ENCODE measurements around the gene ZBTB16. TPM values are rescaled to one million over a fixed set of nuclear protein-coding genes. Genes with fewer than 3 reads are reported as not detected.
A peak's percentile ranks its signal among the peaks of the same experiment; 100 is the strongest.

Gene ZBTB16
- total RNA-seq, 1 donor from 2014 or later: 171 TPM

DNA sequence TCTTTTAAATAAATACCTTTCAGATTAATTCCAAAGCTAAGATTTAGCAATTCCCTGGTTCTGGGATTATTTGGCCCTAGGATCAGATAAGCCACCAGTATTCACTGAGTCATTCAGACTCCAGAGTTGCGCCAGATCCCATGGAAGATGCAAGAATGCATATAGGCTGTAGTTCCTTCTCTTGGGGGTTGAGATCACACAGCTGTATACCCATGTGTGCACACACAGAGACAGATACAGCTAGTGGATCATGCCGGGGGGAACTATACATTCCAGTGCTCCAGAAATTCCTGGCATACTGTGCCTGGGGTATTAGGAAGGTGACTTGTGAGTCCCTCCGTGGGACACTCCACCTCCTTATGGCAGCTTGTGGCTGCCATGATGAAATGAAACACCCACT, 75.4 kb downstream of the ZBTB16 start:
- H3K36me3 ChIP-seq: peaks cover 11% of the 10 kb centered on the region
- intact Hi-C loops (cut with DNase I): no loop called here
- H3K4me1 ChIP-seq: peaks cover 98% of the 10 kb centered on the region
- no peak for DNase-seq
- TF ChIP-seq, protein P1, sequence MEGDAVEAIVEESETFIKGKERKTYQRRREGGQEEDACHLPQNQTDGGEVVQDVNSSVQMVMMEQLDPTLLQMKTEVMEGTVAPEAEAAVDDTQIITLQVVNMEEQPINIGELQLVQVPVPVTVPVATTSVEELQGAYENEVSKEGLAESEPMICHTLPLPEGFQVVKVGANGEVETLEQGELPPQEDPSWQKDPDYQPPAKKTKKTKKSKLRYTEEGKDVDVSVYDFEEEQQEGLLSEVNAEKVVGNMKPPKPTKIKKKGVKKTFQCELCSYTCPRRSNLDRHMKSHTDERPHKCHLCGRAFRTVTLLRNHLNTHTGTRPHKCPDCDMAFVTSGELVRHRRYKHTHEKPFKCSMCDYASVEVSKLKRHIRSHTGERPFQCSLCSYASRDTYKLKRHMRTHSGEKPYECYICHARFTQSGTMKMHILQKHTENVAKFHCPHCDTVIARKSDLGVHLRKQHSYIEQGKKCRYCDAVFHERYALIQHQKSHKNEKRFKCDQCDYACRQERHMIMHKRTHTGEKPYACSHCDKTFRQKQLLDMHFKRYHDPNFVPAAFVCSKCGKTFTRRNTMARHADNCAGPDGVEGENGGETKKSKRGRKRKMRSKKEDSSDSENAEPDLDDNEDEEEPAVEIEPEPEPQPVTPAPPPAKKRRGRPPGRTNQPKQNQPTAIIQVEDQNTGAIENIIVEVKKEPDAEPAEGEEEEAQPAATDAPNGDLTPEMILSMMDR (IDR thresholded peaks at IDR 0.05): no peak
- no peaks in the 10 kb centered on the region for H3K9me3 ChIP-seq
- H3K27ac ChIP-seq: peak overlapping the region; percentile 66
- H3K4me3 ChIP-seq: no peak overlapping the region
- ATAC-seq: peak; percentile 13 to 18
- no peaks in the 10 kb centered on the region for H3K27me3 ChIP-seq (ENCODE audit: low read depth)

DNA sequence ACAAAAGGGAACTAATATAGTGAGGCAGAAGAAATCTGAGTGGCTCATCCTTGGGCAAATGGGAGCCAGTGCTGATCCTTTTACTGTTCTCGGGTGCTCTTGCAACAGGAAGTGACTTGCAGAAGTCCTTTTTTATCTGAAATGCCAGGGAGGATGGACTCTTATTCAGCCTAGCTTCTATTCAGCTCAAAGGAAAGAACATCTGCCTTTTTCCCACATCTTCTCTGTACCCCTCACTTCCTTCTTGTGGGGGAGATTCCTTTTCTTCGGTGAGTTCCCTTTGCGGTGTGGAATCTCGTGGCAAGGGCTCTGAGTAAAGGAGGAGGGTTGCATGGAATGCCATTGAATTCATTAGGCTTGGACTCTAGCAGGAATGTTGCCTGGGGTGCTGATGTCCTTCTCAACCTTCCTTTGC, 76.2 kb downstream of the ZBTB16 start:
- intact Hi-C loops (cut with DNase I): no loop called here
- H3K4me1 ChIP-seq: peaks cover 98% of the 10 kb centered on the region

DNA sequence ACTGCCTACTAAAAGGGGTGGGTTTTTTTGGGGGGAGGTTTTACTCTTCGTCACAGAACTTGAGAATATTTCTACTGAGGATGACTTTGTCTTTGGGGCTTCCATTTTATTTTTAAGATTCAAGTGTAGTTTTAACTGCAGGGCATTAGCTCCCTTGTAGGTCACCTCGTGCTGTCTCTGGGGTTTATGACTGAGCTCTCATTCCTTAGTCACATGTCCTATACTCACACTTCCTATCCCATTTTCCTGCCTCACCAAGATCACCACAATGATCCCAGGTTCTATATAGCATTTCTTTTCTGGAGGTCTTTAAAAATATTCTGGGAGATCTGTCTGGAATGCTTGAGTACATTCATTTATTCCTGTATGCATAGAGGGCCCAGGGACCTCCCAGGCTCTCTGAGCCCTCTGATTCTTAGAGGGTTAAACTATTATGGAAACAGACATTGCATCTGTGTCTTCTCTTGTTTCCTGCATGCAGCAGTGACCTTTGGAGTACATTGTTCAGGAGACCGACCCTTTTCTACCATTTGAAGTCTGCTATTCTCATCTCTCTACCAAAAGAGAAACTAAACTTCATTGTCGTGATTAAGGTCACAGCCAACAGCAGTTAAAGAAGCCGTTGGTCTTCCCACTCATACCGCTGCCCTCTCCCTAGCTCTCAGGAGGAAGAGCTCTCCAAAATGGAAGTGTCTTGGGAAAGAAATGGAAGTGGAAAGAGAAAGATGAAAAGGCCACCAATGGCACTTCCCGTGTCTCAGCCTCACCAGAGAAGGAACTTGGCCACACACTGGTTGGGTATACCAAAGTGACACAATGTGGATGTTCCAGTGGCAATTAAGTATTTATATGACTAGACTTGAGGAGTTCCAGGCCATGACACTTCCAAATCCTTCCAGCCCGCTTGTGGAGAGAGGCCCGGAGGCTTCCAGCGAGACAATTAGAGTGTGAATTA, 77.5 kb downstream of the ZBTB16 start:
- Histone ChIP-seq H3K4me1 (peaks cover 98% of the 10 kb centered on the region), H3K27ac (peak overlapping the region; percentile 56), H3K36me3 (peaks cover 27% of the 10 kb centered on the region), H3K4me3 (no peak overlapping the region), H3K9me3 (no peaks in the 10 kb centered on the region), H3K27me3 (ENCODE audit: low read depth) (no peaks in the 10 kb centered on the region)
- ATAC-seq (no peak), DNase-seq (no peak)
- intact Hi-C loops (cut with DNase I): no loop called here
- TF ChIP-seq, protein P1 (IDR thresholded peaks at IDR 0.05): no peak

More for the DNA sequence above, 76.2 kb downstream of the ZBTB16 start:
- no peaks in the 10 kb centered on the region for H3K9me3 ChIP-seq
- TF ChIP-seq, protein P1 (IDR thresholded peaks at IDR 0.05): no peak
- no peak for DNase-seq
- H3K27ac ChIP-seq: peak overlapping the region; percentile 66
- H3K4me3 ChIP-seq: no peak overlapping the region
- no peaks in the 10 kb centered on the region for H3K27me3 ChIP-seq (ENCODE audit: low read depth)
- peak; percentile 15 to 53 for ATAC-seq
- peaks cover 20% of the 10 kb centered on the region for H3K36me3 ChIP-seq

DNA sequence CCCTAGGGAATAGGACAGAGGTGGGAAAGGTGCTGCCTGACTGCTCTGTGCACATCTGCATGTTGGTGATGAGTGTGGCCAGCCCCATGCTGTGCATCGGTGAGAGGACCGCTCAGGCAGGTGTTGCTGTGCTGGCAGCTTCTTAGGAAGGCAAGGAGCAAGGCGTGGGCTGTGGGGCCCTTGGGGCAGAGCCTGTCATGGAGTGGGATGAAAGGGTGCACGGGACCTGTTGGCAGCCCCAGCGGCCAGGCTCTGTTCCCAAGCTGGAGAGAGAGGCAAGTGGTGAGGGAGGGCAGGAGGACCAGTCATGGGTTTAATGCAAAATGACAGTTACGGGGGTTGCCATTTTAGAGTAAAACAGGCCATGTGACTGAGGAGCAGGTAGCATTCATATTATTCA, 78.3 kb downstream of the ZBTB16 start:
- peak overlapping the region; percentile 50 for H3K27ac ChIP-seq

DNA sequence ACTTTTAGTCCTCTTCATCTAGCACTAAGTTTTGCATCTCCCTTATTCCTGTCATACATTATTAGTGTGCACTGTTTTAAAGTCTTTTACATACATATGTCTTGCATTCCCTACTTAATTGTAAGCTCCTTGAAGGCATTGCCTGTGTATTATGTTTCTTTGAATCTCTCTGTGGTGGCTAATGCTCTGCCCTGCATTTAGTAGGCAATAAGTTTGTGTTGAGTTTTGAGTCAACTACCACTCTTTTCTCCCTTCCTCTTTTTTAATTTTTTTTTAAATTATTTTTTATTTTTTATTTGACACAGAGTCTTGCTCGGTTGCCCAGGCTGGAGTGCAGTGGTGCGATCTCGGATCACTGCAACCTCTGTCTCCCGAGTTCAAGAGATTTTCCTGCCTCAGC, 78.9 kb downstream of the ZBTB16 start:
- Histone ChIP-seq H3K4me1 (peaks cover 96% of the 10 kb centered on the region), H3K27me3 (ENCODE audit: low read depth) (no peaks in the 10 kb centered on the region), H3K27ac (peak overlapping the region; percentile 40), H3K4me3 (no peak overlapping the region), H3K36me3 (peaks cover 27% of the 10 kb centered on the region), H3K9me3 (no peaks in the 10 kb centered on the region)
- TF ChIP-seq, protein P1 (IDR thresholded peaks at IDR 0.05): no peak
- no peak for ATAC-seq
- intact Hi-C loops (cut with DNase I): no loop called here
- DNase-seq: no peak

More for the DNA sequence above, 78.3 kb downstream of the ZBTB16 start:
- DNase-seq (no peak), ATAC-seq (no peak)
- Histone ChIP-seq H3K4me3 (no peak overlapping the region), H3K27me3 (ENCODE audit: low read depth) (no peaks in the 10 kb centered on the region), H3K9me3 (no peaks in the 10 kb centered on the region), H3K4me1 (peaks cover 96% of the 10 kb centered on the region), H3K36me3 (peaks cover 27% of the 10 kb centered on the region)
- TF ChIP-seq, protein P1 (IDR thresholded peaks at IDR 0.05): no peak
- intact Hi-C loops (cut with DNase I): no loop called here

All from lower lobe of right lung (tissue), 2 donors.